Measurements from ENCODE around the gene SERPINB7. TPM values are rescaled to one million over a fixed set of nuclear protein-coding genes. Genes with fewer than 3 reads are reported as not detected.

SERPINB7 gene
- polyA plus RNA-seq = not detected in 2 replicates

GRCh38 chr18:63775166-63775730 lies at the start of gene SERPINB7:
Gene SERPINB7 (plus strand): TSS chr18:63775418. CDS start chr18:63782373, 6,955 bp downstream.

Other genes starting within 250 kb of the SERPINB7 start
- not detected in 2 replicates for gene SERPINB12, start 233.0 kb upstream of the SERPINB7 start, polyA plus RNA-seq
- gene SERPINB13, start 188.1 kb upstream of the SERPINB7 start, polyA plus RNA-seq = not detected in 2 replicates
- 0.55 TPM in 1 of 2 replicates, not detected in the other for gene SERPINB4, start 131.2 kb upstream of the SERPINB7 start, polyA plus RNA-seq
- gene SERPINB3, start 113.5 kb upstream of the SERPINB7 start, polyA plus RNA-seq = not detected in 2 replicates
- 1.2 TPM in 1 of 2 replicates, not detected in the other for gene SERPINB11, start 72.5 kb upstream of the SERPINB7 start, polyA plus RNA-seq
- not detected in 2 replicates for gene SERPINB2, start 112.3 kb downstream of the SERPINB7 start, polyA plus RNA-seq
- gene SERPINB10, start 132.5 kb downstream of the SERPINB7 start, polyA plus RNA-seq = not detected in 2 replicates
- 7.1 TPM in 1 of 2 replicates, not detected in the other for gene HMSD, start 173.9 kb downstream of the SERPINB7 start, polyA plus RNA-seq
- 10.4 and 20.0 TPM in 2 replicates for gene SERPINB8, start 194.7 kb downstream of the SERPINB7 start, polyA plus RNA-seq

Measured in Purkinje cell (primary cell).